Thyroid gland (tissue), 4 donors: ENCODE data around the gene LEMD1. TPM values are rescaled to one million over a fixed set of nuclear protein-coding genes. Genes with fewer than 3 reads are reported as not detected.

Experiments used
- DNase-seq, 2 donors: peaks; one replicate each; pipeline ENCODE4 v3.0.0-alpha.2; 2019
- H3K27ac ChIP-seq, 3 donors: fragments of 200-600 bp; sonication (generic); 1 replicate in 2 of 3; 2 replicates in 1 of 3; pipeline ENCODE4 v1.5.1; 2016 to 2019; ENCODE audit warnings: mild to moderate bottlenecking in 1 of 3, moderate library complexity in 1 of 3
- H3K27me3 ChIP-seq: fragments of 200-600 bp; sonication (generic); one replicate; pipeline ENCODE4 v1.5.1; 2019
- H3K36me3 ChIP-seq, 2 donors: fragments of 200-600 bp; sonication (generic); one replicate each; pipeline ENCODE4 v1.5.1; 2016 to 2019
- H3K4me1 ChIP-seq, 2 donors: fragments of 200-600 bp; sonication (generic); one replicate each; pipeline ENCODE4 v1.5.1; 2017 to 2019
- H3K4me3 ChIP-seq, 3 donors: fragments of 200-600 bp; sonication (generic); replicated peaks in 1 of 3; 1 replicate in 2 of 3; 2 replicates in 1 of 3; pipeline ENCODE4 v1.5.1; 2016; ENCODE audit warnings: mild to moderate bottlenecking in 1 of 3
- H3K9me3 ChIP-seq: fragments of 200-600 bp; sonication (generic); one replicate; pipeline ENCODE4 v1.5.1; 2017
- CTCF ChIP-seq, 6 experiments: fragments of 200-600 bp in 3 of 6; fragments of 450-650 bp in 3 of 6; sonication (generic) in 3 of 6; IDR thresholded peaks; one replicate each; pipeline ENCODE4 v1.5.1; 2016 to 2019; ENCODE audit warnings: antibody characterized with exemption in 6 of 6, mild to moderate bottlenecking in 2 of 6, inconsistent platforms in 1 of 6, moderate library complexity in 1 of 6
- POLR2A ChIP-seq, 2 donors: fragments of 450-650 bp; IDR thresholded peaks; one replicate each; pipeline ENCODE4 v1.6.1; 2017; ENCODE audit warnings: antibody characterized with exemption in 2 of 2, mild to moderate bottlenecking in 2 of 2, moderate library complexity in 1 of 2
- WGBS, 2 donors: methylation state at CpG; one replicate each; pipeline ENCODE4 v1.1.5; 2017; 5-methylcytosine and 5-hydroxymethylcytosine counted together
- intact Hi-C: fragments of 100-400 bp; cut with DNase I; formaldehyde crosslinking; loops from one replicate; pipeline ENCODE4 v1.15.1; 2023
- total RNA-seq, 4 donors: library from RNA; depleted of rRNA; stranded (reverse); fragments of >200 nt; gene quantifications; one replicate each; pipeline ENCODE4 v1.2.3, GENCODE V29; 2016

LEMD1 gene
- total RNA-seq, 4 donors from 2014 or later, result 0.67 to 7.3 (median 6.0) TPM

- WGBS, 2 donors, result 82 to 86% methylated on average over 4 of the region's 4 CpGs
These were observed 61.0 kb downstream of the LEMD1 start for GRCh38 chr1:205360891-205361290.

GRCh38 chr1:205359771-205360565 lies 61.9 kb downstream of the LEMD1 start:
- H3K27ac ChIP-seq, result no peak overlapping the region
- WGBS, 2 donors, result 74 to 80% methylated on average over 11 of the region's 11 CpGs
- H3K9me3 ChIP-seq, result no peaks in the 10 kb centered on the region
- no peaks in the 10 kb centered on the region for H3K36me3 ChIP-seq
- peaks cover 1 to 5% of the 10 kb centered on the region in 2 donors for H3K4me1 ChIP-seq
- H3K4me3 ChIP-seq, result no peak overlapping the region
- intact Hi-C loops, result no loop called here
- no peak for DNase-seq
- H3K27me3 ChIP-seq, result no peaks in the 10 kb centered on the region
- no peak for TF ChIP-seq POLR2A (IDR thresholded peaks at IDR 0.05)
- no peak for TF ChIP-seq CTCF (IDR thresholded peaks at IDR 0.05)

More at GRCh38 chr1:205360891-205361290, 61.0 kb downstream of the LEMD1 start:
- no peak for DNase-seq
- no peaks in the 10 kb centered on the region for H3K9me3 ChIP-seq
- H3K27me3 ChIP-seq, result no peaks in the 10 kb centered on the region
- H3K4me1 ChIP-seq, result peaks cover 0 to 2% of the 10 kb centered on the region in 2 donors
- TF ChIP-seq CTCF (IDR thresholded peaks at IDR 0.05) (no peak), POLR2A (IDR thresholded peaks at IDR 0.05) (no peak)
- H3K4me3 ChIP-seq, result no peak overlapping the region
- H3K36me3 ChIP-seq, result no peaks in the 10 kb centered on the region
- intact Hi-C loops, result no loop called here
- H3K27ac ChIP-seq, result no peak overlapping the region

GRCh38 chr1:205358579-205358978 lies 63.3 kb downstream of the LEMD1 start:
- TF ChIP-seq POLR2A (IDR thresholded peaks at IDR 0.05) (no peak), CTCF (IDR thresholded peaks at IDR 0.05) (no peak)
- Histone ChIP-seq H3K9me3 (no peaks in the 10 kb centered on the region), H3K4me3 (no peak overlapping the region), H3K27me3 (no peaks in the 10 kb centered on the region), H3K27ac (no peak overlapping the region), H3K36me3 (no peaks in the 10 kb centered on the region), H3K4me1 (peaks cover 8 to 11% of the 10 kb centered on the region in 2 donors)
- intact Hi-C loops, result no loop called here
- DNase-seq, result no peak

- intact Hi-C loops, result no loop called here
- 93% methylated on average over 3 of the region's 3 CpGs for WGBS, 2 donors
These were observed 64.3 kb downstream of the LEMD1 start for GRCh38 chr1:205357567-205357966.

More at GRCh38 chr1:205357567-205357966, 64.3 kb downstream of the LEMD1 start:
- Histone ChIP-seq H3K4me3 (no peak overlapping the region), H3K36me3 (no peaks in the 10 kb centered on the region), H3K4me1 (peaks cover 8 to 11% of the 10 kb centered on the region in 2 donors), H3K27me3 (no peaks in the 10 kb centered on the region), H3K9me3 (no peaks in the 10 kb centered on the region), H3K27ac (no peak overlapping the region)
- no peak for TF ChIP-seq CTCF (IDR thresholded peaks at IDR 0.05)
- DNase-seq, result no peak
